HG03460 (cell line): Measurements from ENCODE around the gene VPS13D.

Source experiments
- ATAC-seq: cut with Tn5 transposase; IDR thresholded peaks from one replicate; pipeline ENCODE4 v1.9.1; 2021; ENCODE audit not compliant: unreplicated experiment

Gene VPS13D, protein sequence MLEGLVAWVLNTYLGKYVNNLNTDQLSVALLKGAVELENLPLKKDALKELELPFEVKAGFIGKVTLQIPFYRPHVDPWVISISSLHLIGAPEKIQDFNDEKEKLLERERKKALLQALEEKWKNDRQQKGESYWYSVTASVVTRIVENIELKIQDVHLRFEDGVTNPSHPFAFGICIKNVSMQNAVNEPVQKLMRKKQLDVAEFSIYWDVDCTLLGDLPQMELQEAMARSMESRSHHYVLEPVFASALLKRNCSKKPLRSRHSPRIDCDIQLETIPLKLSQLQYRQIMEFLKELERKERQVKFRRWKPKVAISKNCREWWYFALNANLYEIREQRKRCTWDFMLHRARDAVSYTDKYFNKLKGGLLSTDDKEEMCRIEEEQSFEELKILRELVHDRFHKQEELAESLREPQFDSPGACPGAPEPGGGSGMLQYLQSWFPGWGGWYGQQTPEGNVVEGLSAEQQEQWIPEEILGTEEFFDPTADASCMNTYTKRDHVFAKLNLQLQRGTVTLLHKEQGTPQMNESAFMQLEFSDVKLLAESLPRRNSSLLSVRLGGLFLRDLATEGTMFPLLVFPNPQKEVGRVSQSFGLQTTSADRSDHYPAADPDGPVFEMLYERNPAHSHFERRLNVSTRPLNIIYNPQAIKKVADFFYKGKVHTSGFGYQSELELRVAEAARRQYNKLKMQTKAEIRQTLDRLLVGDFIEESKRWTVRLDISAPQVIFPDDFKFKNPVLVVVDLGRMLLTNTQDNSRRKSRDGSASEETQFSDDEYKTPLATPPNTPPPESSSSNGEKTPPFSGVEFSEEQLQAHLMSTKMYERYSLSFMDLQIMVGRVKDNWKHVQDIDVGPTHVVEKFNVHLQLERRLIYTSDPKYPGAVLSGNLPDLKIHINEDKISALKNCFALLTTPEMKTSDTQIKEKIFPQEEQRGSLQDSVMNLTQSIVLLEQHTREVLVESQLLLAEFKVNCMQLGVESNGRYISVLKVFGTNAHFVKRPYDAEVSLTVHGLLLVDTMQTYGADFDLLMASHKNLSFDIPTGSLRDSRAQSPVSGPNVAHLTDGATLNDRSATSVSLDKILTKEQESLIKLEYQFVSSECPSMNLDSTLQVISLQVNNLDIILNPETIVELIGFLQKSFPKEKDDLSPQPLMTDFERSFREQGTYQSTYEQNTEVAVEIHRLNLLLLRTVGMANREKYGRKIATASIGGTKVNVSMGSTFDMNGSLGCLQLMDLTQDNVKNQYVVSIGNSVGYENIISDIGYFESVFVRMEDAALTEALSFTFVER (N-terminal part only)

DNA sequence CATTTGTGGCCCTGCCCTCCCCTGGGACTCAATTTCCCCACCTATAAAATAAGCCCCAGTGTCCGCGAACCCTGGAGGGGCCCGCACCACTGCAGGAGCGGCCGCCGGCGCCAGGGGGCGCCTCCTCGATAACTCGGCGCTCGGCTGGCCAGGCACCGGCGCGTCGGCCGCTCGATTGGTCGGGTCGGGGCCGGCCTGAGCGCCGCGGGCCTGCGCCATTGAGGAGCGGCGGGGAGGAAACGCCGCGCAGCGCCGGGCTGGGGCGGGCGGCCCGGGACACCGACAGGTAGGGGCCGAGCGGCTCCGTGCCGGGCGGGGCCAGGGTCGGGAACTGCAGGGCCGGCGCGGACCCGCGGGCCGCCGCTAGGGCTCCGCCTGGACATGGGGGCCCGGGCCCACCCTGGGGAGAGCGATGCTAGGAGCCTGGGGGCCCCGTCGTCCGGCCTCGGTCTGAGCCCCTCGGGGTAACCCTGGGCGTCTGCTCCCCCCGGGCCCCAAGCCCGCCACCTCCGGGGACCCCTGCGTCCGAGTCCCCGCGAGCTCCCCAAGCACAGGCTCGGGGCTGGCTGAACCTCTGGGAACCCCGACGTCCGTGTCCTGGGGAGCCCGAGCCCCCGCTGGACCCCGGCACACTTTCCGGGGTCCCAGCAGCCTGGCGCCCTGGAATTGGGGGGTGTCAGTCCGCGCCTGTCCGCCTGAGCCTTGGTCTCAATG, at the start of gene VPS13D:
VPS13D (plus strand) TSS at position 196 of the 714 bp plus-strand sequence. CDS start 4,237 bp downstream, outside the sequence.
- ATAC-seq = peak; percentile 84

DNA sequence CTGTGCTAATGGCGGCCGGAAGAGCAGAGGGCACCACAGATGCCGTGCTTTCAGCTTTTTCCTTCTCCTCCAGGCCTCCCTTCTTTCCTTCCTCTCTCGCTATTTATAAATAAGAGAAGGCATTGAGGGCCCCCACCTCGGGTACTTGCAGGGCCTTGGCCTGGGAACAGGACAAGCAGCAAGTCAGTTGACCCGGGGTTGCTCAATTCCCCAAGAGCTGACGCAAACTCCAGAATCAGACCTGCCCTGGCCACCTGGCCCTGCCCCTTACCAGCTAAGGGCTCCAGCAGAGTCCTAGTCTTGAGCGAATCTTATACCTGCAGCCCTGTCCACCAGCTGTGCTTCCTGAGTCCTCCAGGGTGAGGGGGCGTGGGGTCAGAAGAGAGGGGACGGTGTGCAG, 49.5 kb upstream of the VPS13D start:
- no peak for ATAC-seq

DNA sequence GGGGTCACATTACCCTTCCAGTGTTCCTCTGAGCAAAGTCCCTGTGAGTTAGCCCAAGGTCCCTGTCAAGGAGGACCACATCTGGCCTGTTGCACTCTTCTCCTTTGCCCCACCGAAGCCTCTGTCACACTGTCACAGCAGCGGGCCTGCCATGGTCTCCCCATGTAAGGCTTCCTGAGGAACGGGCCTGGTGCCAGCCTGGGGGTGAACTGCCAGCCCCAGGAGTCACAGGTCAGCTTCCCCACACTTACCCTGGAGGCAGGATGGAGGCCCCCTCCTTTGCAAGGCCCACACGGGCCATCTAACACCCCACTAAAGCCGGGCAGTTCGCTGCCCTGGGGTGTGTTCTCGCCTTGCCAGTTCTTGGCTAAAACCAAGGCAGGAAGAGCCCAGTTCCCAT, 48.9 kb upstream of the VPS13D start:
- ATAC-seq = no peak

DNA sequence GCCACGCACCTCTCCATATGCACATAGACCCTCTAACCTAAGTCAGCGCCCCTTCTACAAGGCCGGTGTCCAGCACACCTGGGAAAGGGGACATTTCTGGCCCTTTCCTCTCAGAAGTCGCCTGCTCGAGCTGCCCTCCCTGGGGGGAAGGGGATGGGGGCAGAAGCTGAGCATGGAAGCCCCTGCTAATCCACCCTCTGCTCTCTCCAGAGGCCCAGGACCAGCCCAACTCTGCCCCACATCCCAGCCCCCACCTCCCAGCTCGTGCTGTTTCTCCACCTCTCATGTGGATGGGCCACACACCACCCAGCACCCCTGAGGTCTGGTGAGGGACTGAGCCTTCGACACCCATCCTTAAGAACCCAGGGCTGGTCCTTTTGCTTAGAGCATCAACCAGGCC, 48.3 kb upstream of the VPS13D start:
- no peak for ATAC-seq

DNA sequence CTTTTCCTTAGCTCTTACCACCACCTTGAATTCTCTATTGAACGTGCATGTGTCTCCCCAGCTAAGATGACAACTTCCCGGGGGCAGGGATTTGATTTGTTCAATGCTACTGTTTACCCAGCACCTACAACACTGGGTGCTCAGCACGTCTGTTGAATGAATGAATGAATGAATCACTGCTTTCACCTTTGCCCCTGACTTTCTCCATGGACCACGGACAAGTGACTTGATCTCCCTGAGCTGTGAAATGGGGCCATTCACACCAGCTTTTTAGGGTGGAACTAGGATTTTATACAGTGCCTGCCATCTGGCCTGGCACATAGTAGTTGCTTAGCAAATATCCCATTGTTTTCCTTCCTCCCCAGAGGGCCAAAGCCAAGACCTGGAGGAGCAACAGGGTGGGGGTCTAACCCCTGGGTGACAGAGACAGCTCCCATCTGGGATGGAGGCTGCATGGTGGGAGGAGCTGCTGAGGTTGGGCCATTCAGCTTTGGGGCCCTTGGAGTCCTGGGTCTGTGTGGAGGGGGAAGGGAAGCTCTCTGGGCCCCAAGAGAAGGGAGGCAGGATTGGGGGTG, 47.3 kb upstream of the VPS13D start:
- no peak for ATAC-seq

DNA sequence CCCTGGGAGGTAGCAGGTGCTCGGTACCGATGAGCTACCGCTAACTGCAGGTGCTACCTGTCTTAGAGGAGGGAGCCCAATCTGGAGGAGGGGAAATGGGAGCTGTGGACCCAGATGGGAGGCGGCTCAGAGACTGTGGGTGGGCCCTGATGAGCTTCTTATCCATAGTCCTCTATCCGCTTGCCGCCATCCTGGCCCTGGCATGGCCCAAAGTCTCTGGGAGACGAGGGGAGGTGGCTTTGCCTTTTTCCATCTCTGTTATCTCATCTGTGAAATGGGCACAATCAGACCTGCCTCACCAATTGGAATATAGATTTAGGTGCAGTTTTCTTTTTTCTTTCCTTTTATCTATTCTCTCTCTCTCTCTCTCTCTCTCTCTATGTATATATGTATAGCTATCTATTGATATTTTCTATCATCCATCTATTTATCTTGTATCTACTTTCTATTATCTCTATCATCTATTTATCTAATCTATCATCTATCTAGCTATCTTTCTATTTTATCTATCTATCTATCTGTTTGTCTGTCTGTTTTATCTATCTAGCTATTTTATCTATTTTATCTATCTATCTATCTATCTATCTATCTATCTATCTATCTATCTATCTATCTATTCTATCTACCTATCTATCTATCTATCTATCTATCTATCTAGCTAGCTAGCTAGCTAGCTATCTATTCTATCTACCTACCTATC, 46.6 kb upstream of the VPS13D start:
- no peak for ATAC-seq

DNA sequence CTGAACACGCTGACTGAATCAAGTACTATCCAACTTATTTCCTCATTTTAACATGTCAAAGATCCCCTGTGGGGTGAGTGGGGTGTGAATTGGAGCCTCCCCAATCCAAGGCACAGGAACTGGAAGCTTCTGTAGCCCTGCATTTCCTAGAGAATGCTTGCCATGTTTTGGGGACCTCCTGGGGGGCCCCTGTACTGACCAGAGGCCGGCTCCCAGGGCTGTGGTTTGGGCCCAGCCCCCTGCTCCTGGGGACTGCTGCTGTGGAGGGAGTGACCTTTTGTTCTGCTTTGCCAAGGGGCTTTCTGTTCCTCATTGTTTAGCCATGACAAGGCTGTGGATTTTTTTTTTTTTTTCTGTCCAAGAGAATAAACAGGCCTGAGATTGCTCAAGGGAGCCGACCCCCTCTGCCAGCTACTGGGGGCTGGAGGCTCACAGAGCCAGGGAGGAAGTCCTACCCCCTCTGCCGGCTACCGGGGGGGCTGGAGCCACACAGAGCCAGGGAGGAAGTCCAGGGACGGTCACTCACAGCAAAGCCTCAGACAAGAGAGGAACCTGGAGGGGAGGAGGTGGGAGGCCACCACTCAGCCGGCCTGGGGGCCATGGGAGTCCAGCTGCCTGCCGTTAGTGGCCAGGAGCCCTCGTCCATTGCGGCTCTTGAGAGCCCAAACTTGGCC, 45.7 kb upstream of the VPS13D start:
- ATAC-seq = no peak

DNA sequence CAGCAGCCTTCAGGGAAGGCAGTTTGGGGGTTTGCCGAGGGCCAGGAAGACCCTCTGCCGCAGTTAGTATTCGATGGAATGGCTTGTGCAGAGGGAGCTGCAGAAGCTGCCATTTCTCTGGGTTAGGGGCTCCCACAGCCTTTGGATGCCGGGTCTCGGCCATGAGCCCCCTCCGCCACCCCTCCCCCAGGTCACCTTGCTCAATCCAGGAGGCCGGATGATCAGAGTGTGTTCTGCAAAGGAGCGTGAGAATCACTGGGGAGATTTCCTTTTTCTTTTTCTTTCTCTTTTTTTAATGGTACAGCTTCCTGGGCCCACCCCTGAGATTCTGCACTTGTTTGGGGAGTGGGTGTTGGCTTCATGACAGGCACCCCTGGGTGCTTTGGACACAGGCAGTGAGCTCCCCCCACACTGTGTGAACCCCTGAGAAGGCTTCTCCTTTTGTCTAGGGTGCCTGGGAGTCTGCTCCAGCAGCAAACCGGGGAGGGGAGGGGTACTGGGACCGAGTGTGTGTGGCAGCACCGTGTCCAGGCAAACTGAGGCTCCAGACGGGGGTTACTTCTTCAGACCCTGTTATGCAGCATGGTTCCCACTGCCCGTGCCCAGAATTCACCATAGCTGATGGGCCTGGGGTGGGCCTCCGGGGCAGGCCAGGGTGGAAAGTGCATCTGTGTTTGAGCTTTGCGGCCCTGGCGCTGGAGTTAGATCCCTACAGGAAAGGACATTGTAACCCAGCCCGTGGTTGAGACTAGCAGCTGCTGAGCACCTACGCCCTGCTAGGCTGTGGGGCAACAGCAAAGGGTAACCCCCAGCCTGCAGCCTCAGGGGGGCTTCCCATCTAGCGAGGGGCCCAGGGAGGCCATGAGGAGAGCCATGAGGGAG, 44.6 kb upstream of the VPS13D start:
- no peak for ATAC-seq

DNA sequence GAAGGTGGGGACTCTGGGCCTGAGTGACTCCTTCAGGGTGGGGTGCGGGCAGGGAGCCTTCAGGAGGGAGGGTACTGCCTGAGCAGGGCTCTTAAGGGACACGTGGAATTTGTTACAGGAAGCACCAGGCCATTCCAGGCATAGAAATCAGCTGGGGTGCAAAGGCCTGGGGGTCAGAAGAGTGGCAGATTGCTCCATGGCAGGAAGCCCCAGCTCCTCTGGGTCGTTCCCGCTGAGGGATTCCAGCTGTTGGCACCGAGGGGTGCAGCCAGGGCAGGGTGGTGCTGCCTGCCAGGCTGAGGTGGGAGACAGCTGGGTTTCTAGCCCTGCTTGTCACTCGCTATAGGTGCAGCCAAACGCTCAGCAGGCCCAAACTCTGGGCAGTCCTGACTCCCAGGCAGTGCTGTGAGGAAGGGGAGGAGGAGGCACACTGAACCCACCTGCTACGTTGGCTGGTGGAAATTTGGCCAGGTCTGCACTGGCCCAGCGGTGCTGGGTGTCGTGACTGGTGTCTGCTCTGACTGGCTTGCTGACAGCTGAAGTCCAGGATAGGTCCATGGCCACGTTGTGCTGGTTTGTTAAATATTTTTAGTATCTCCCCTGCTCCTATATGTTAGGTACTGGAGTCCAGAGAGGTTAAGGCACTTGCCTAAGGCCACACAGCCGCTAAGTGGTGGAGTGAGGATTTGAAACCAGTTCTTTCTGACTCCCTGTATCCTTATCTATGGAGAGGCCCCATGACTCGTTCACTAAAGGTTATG, 43.7 kb upstream of the VPS13D start:
- ATAC-seq = no peak

DNA sequence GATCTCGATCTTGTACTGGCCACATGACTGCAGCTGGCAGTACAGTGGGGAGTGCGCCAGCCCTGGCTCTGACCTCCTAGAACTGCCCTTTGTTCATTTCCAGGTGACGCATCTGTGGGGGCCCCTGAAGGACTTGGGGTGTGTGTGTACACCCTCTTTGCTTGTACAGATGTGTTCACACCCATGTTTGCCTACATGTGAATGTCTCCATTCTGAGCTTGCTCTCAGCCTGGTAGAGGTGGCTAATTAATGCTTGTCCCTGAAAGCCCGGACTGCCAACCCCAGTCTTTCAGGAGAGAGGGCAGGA, 43.2 kb upstream of the VPS13D start:
- ATAC-seq = no peak

DNA sequence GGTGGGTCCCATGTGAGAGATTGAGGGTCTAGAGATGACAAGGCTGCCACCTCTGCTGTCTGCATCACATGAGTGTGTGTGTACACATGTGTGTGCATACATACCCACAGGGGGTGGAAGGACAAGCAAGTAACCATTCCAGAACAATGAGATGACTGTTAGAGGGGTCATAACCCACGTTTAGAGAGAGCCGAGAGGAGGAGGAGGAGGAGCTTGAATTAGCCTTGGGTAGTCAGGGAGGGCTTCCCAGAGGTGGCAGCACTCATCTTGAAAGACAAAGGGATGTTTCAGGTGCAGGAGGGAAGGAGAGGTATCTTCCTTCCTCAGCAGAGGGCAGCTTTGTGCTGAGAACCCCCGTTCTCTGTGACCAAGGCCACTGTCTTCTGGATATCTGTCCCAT, 41.7 kb upstream of the VPS13D start:
- no peak for ATAC-seq

DNA sequence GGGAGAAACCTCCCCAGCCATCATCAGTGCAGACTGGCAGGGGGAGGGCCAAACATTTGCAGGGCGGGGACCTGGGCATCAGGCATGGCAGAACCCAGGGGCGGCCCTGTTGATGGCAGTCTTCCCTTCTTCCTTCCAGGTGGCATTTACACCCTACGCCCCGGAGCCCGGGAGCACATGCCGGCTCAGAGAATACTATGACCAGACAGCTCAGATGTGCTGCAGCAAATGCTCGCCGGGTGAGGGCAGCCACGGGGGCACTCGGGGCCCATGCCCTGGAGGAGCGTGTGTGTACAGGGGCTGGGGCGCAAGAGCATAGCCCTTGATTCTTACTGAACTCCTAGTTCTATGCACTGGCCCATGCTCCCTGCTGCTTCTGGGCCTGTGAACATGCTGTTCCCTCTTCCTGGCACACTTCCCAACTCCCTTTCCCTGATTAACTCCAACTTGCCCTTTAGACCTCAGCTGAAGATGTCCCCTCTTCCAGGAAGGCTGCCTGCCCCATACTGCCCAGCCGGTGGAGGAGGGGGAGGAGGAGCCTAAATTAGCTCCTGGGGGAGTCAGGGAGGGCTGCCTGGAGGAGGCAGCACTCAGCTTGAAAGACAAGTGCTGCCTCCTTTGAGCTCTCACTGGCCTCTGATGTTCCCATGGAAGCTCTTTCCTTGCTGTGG, 41.0 kb upstream of the VPS13D start:
- ATAC-seq = no peak

DNA sequence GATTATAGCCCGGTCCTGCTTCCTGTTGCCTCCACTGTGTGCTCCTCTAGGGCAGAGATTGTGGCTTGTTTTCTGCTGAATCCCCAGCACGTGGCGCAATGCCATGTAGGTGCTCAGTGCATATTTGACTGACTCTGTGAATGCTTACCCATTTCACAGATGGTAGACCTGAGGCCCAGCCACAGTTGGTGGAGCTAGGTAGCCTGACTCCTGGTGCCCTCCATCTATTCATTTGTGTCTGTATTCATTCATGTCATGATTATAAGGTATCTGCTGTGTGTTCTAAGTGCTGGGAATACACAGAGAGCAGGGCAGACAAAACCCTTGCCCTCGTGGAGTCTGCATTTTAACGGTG, 40.5 kb upstream of the VPS13D start:
- no peak for ATAC-seq

DNA sequence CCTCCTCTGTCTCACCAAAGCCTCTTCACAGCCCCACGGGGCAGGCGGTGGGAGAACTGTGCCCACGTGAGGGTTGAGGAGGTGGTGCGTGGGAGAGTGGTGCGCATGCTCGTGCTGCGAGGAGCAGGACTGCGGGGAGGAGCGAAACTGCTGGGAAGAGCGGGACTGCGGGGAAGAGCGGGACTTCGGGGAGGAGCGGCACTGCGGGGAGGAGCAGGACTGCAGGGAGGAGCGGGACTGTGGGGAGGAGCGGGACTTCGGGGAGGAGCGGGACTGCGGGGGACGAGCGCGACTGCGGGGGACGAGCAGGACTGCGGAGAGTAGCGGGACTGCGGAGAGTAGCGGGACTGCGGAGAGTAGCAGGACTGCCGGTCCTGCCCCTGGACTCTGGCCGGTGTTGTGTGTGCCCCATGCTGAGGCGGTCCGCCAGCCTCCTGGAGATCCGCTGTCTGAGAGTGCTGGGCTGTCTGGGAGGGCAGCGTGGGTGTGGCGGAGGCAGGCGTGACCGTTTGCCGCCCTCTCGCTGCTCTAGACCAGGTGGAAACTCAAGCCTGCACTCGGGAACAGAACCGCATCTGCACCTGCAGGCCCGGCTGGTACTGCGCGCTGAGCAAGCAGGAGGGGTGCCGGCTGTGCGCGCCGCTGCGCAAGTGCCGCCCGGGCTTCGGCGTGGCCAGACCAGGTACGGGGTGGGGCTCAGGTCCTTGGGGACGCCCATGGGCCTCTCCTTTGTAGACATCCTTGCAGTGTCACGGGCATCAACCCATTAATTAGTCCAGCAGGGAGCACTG, 38.4 kb upstream of the VPS13D start:
- no peak for ATAC-seq

DNA sequence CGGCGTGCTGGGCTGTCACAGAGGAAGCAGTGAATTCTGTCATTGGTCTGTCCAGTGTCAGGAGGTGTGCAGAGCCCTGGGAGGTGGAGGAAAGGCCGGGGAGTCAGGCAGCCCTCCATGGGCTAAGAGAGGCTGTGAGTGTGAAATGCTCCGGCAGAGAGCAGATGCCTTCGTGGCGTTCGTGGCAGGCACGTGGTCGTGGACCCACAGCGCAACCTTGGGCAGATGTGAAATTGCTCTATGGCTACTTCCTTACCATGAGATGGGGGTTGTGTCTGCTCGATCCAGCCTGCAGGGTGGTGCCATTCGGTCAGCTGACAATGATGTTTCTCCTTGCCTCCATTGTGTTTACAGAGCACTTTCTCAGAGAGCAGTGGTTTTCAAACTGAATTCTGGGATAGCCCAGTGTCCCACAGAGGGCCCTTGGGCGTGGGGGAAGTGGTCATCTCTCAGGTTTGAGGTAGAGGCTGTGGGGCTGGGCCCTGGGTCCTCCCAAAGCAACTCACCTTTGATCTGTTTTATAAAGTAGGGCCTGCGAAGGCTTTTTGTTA, 35.1 kb upstream of the VPS13D start:
- no peak for ATAC-seq

DNA sequence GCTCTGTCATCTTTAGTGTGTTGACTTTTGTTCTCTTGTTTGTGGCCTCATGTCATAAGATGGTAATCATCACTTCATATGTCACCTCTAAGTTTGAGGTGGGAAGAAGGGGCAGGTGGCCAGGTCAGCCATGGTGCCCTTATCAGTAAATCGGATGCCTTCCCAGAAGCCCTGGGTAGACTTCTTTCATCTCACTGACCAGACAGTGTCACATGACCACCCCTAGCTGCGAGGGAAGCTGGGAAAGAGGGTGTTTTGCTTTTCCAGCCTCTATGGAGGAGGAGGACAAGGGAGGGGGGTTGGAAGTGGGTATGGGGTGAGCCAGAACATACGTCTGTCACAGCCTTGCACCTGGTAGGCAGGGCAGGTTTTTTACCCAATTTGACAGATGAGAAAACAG, 34.4 kb upstream of the VPS13D start:
- ATAC-seq = no peak
